ENCODE results near the gene TMEM60. TPM values are rescaled to one million over a fixed set of nuclear protein-coding genes. Genes with fewer than 3 reads are reported as not detected.

Gene TMEM60
- total and polyA plus RNA-seq, 2 of the 8 experiments (the other 6 are each of a cell fraction or from before 2014, with no cell fraction given): 22.1 to 29.2 TPM

DNA sequence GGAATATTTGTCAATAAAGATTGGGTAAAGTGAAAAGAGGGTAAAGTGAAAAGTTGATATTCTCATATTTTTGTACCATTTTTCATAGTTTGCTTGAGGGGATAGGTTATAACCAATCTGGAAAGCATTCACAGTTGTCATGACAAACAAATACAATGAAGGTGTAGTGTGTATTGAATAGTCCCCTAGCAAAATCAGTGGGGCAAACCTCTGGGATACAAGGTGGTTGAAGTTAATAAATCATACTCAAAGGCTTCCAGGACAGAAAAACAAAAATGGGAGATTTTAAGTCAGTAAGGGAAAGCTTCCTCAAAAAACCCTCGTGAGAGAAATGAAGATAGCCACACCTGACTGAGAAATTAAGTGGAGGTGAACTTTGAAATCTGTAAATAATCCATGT is 39.7 kb upstream of the TMEM60 start:
- FAIRE-seq (no peak), DNase-seq (ENCODE audit: low read depth in 1 of 2, low spot score in 2 of 2) (no peak)
- Histone ChIP-seq H3K23me2 (ENCODE audit: low read depth, low read length) (no peaks in the 10 kb centered on the region), H4K5ac (ENCODE audit: insufficient read length, low read depth, low read length) (no peak overlapping the region), H3K23ac (ENCODE audit: insufficient read length) (no peak overlapping the region), H2BK20ac (ENCODE audit: low read length) (no peak overlapping the region), H3K4me3 (ENCODE audit: extremely low read depth in 1 of 4, insufficient read depth in 2 of 4, low read depth in 3 of 4, low read length in 4 of 4) (no peak overlapping the region), H2BK120ac (replicated peaks; ENCODE audit: low read depth, low read length) (no peak overlapping the region), H4K8ac (ENCODE audit: extremely low read depth, insufficient read depth, low read length) (no peak overlapping the region), H2BK5ac (ENCODE audit: low read depth, low read length) (no peak overlapping the region), H3K36me3 (ENCODE audit: control insufficient read depth in 2 of 4, insufficient read depth in 4 of 4, low read length in 3 of 4) (no peaks in the 10 kb centered on the region), H3K14ac (ENCODE audit: insufficient read length) (no peak overlapping the region), H3K9me3 (ENCODE audit: insufficient read depth in 2 of 2, low read depth in 1 of 2, low read length in 1 of 2) (no peaks in the 10 kb centered on the region), H3K18ac (ENCODE audit: extremely low read depth, low read length) (no peak overlapping the region), H3K56ac (replicated peaks; ENCODE audit: insufficient read length, low read depth, low read length) (no peak overlapping the region), H2BK12ac (ENCODE audit: low read depth, low read length) (no peak overlapping the region), H3K27ac (ENCODE audit: low read depth, low read length) (no peak overlapping the region), H3K79me2 (ENCODE audit: control insufficient read depth in 1 of 2, insufficient read depth in 2 of 2, low read length in 2 of 2) (no peaks in the 10 kb centered on the region), H3K79me1 (ENCODE audit: low read depth, low read length) (no peaks in the 10 kb centered on the region; the same call in 1 of the 2 replicates), H4K20me1 (replicated peaks in 1 of 2; ENCODE audit: control insufficient read depth in 1 of 2, insufficient read depth in 2 of 2, low read length in 2 of 2) (no peaks in the 10 kb centered on the region), H4K91ac (replicated peaks; ENCODE audit: insufficient read length, low read length) (no peak overlapping the region), H3K4ac (replicated peaks; ENCODE audit: insufficient read length, low read depth, low read length) (no peak overlapping the region), H3K9ac (replicated peaks in 1 of 4; ENCODE audit: extremely low read depth in 1 of 4, low read depth in 3 of 4, low read length in 3 of 4) (no peak overlapping the region), H3K27me3 (replicated peaks in 1 of 4; ENCODE audit: control insufficient read depth in 3 of 4, extremely low read depth in 1 of 4, insufficient read depth in 3 of 4, low read length in 3 of 4) (no peaks in the 10 kb centered on the region), H2BK15ac (ENCODE audit: low read length) (no peak overlapping the region), H3K4me2 (ENCODE audit: insufficient read depth in 1 of 2, low read depth in 2 of 2, low read length in 2 of 2) (no peak overlapping the region), H2AK5ac (ENCODE audit: low read depth, low read length) (no peak overlapping the region), H3K4me1 (replicated peaks in 1 of 4; ENCODE audit: control insufficient read depth in 3 of 4, insufficient read depth in 4 of 4, low read length in 3 of 4) (no peaks in the 10 kb centered on the region), H2AFZ (ENCODE audit: low read length) (no peak overlapping the region)
- 87% methylated on average over 1 of the region's 1 CpG; no CpG with 5 or more reads in 1 of the 2 experiments for WGBS, 2 experiments (ENCODE audit: extremely low coverage in 1 of 2, insufficient coverage in 1 of 2, insufficient read length in 1 of 2, insufficient replicate concordance in 2 of 2, low coverage in 1 of 2, low lambda C conversion rate in 2 of 2, missing lambda C conversion rate in 1 of 2)
- TF ChIP-seq, protein P1, sequence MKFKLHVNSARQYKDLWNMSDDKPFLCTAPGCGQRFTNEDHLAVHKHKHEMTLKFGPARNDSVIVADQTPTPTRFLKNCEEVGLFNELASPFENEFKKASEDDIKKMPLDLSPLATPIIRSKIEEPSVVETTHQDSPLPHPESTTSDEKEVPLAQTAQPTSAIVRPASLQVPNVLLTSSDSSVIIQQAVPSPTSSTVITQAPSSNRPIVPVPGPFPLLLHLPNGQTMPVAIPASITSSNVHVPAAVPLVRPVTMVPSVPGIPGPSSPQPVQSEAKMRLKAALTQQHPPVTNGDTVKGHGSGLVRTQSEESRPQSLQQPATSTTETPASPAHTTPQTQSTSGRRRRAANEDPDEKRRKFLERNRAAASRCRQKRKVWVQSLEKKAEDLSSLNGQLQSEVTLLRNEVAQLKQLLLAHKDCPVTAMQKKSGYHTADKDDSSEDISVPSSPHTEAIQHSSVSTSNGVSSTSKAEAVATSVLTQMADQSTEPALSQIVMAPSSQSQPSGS (IDR thresholded peaks at IDR 0.05; ENCODE audit: low read length): no peak
- ChIA-PET POLR2A (ENCODE audit: partially characterized antibody) (no interaction called here), CTCF (ENCODE audit: partially characterized antibody) (no interaction called here)
